Nucleus accumbens (tissue), 56 donors: ENCODE data around the gene DPY19L3.
"Not testable (repeated sequence)": the region's sequence is repeated elsewhere in the genome, so short reads cannot be mapped to it uniquely, and the experiment has no call there.

Experiments used
- DNase-seq, 56 donors: peaks; one replicate each; lab custom pipeline; 2025; lab: John Stamatoyannopoulos, UW

DPY19L3 gene

GRCh38 chr19:32405431-32406160 lies at the start of gene DPY19L3:
TSS of gene DPY19L3 (plus strand) at chr19:32405770. CDS start at chr19:32408254, 2,484 bp downstream.
- peak in 55 of 56 donors; percentile 50 to 97 (median 90) for DNase-seq

DNA sequence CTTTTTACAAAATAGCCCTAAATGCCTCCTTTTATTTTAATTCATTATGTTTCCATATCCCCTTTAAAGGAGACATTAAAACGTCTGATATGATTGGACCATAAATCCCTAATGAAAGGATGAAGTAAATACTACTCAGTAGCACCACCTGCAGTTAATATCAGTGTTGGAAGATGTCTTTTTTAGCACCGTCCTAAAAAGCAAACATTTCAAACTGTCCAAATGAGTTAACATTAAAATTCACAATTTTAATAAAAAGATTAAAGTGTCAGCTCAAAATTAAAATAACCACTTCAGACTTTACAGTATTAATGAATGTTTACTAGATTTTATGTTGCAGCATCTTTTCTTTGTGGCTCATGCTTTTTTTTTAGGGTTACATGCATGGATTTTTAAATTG lies 47.9 kb upstream of the DPY19L3 start:
- DNase-seq: no peak

DNA sequence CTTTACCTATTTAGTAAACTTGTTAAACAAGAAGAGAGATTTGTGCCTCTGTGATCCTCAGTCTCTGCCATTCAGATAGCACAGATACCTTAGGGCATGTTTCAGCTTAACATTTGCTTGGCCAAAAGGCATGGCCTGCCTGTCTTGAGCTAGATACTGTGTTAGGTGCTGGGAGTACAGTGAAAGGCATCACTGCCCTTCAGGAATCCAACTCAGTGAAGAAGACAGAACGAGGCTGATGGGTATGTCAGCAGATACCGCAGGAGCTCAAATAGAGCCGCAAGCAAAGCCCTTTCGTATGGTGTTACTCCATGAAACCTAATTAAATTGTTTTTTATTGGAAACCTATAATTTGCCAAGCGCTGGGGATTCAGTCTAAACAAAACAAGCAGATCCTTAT lies 47.2 kb upstream of the DPY19L3 start:
- DNase-seq: no peak

- DNase-seq: no peak
Measured at GRCh38 chr19:32359581-32359980, 46.0 kb upstream of the DPY19L3 start.

DNA sequence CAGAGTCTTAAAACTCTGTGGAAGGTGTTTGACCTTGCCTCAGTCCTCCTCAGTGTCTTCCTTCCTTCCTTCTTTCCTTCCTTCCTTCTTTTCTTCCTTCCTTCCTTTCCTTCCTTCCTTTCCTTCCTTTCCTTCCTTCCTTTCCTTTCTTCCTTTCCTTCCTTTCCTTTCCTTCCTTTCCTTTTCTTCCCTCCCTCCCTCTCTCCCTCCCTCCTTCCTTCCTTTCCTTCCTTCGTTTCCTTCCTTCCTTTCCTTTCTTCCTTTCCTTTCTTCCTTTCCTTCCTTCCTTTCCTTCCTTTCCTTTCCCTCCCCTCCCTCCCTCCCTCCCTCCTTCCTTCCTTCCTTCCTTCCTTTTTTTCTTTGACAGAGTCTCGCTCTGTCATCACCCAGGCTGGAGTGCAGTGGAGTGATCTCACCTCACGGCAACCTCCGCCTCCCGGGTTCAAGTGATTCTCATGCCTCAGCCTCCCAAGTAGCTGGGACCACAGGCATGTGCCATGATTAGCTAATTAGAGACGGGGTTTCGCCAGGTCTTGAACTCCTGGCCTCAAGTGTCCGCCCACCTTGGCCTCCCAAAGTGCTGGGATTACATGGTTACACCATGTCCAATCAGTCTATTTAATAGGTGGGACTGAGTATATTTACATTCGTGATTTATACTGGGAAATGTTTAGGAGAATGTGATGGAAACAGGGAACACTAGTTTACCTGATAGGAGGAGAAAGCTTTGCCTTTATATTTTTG lies 43.8 kb upstream of the DPY19L3 start:
- DNase-seq: no peak

DNA sequence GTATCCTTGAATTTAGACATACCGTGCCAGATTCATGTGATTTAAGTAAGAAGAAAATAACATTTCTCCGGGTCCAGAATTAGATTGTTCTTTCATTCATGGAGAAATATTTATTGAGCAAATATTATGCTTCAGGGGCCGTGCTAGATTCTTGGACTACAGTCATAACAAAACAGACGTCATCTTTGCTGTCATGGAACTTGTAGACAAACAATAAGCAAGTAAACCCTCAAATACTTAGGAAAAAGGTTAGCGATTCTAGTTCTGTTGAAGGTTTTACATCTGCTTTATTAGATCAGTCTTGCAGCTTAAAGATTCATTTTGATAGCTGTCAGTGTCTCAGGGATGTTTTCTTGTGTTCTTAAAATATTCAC lies 43.3 kb upstream of the DPY19L3 start:
- no peak for DNase-seq

DNA sequence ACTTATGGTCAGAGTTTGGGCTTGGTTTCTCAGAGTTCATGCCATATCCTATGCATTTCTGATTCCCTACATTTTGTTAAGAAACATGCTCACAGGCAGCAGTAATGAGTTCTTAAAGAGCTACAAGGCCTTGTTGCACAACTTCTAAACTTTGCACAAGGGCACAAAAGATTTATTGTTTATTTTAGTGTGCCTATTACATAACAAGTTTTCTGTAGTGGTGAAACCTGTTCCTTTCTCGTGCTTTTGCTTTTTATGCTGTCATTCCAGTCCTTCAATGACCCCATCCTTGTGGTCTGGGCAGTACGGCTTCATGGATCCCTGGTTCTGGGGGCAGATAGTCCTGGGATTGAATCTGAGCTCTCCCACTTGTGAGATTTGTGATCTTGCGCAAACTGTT lies 42.4 kb upstream of the DPY19L3 start:
- peak in 3 of 56 donors; percentile 18 to 31 (median 19) for DNase-seq

- DNase-seq: peak in 7 of 56 donors; percentile 4 to 20 (median 9)
Measured at GRCh38 chr19:32363632-32364031, 41.9 kb upstream of the DPY19L3 start.

DNA sequence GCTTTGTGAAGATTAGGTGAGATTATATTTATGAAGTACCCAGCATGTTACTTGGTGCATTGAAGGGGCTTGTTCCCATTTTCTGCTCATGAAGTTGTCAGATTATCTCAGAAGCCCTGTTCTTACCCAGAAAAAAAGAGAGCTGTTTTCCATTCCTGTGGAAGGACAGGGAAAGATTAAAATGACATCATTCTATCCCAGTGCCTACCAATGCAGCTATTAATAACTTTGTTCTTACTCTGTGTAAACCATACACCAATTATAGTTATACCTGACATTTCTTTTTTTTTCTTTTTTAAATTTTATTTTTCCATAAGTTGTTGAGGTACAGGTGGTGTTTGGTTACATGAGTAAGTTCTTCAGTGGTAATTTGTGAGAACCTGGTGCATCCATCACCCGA lies 41.5 kb upstream of the DPY19L3 start:
- no peak for DNase-seq

GRCh38 chr19:32367063-32367462 lies 38.5 kb upstream of the DPY19L3 start:
- no peak for DNase-seq

GRCh38 chr19:32367948-32368536 lies 37.5 kb upstream of the DPY19L3 start:
- no peak for DNase-seq

- DNase-seq: no peak
Measured at GRCh38 chr19:32368787-32369186, 36.8 kb upstream of the DPY19L3 start.

- no peak for DNase-seq
Measured at GRCh38 chr19:32372726-32373517, 32.6 kb upstream of the DPY19L3 start.

GRCh38 chr19:32373585-32374295 lies 31.8 kb upstream of the DPY19L3 start:
- peak in 9 of 56 donors; percentile 4 to 63 (median 13) for DNase-seq

DNA sequence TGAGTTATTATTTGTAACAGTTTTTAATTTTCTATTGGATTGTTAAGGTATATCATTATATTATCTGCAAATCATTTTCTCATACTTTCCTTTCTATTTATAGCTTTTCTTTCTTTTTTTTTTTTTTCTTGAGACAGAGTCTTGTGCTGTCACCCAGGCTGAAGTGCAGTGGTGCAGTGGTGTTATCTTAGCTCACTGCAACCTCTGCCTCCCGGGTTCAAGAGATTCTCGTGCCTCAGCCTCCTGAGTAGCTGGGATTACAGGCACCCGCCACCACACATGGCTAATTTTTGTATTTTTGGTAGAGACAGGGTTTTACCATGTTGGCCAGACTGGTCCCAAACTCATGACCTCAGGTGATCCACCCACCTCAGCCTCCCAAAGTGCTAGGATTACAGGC lies 31.2 kb upstream of the DPY19L3 start:
- DNase-seq: not testable (repeated sequence)

DNA sequence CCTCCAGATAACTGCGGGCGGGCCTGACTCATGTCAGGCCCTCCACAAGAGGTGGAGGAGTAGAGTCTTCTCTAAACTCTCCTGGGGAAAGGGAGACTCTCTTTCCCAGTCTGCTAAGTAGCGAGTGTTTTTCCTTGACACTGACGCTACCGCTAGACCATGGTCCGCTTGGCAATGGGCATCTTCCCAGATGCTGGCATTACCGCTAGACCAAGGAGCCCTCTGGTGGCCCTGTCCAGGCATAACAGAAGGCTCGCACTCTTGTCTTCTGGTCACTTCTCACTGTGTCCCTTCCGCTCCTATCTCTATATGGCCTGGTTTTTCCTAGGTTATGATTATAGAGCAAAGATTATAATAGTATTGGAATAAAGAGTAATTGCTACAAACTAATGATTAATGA lies 28.5 kb upstream of the DPY19L3 start:
- DNase-seq: peak in 2 of 56 donors; percentile 7 to 40

- DNase-seq: no peak
Measured at GRCh38 chr19:32380269-32380668, 25.3 kb upstream of the DPY19L3 start.

DNA sequence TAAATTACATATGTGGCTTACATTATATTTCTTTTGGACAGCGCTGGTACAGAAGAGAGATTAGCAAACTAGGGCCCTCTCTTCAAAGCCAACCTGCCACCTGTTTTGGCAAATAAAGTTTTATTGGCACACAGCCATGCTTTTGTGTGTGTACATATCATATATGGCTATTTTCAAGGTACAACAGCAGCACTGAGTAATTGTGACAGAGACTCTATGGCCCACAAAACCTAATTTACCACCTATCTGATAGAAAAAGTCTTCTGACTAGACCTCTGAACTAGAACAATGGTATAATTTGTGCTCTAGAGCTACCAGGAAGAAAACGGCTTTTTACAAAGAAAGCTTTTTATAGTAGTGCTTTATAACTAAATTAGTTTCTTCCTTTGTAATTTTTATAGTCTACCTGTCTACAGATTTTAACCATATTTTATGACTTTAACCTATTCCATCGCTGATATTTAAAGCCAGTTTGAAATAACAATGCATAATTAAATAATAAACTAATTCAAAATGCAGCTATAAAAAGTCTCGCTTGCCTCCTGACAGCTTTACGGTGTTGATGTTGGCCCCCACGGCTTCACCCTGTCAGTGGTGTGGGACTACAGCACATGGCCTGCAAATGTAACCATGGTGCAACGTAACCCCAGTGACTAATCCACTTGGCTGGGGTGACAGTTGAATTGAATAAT lies 17.7 kb upstream of the DPY19L3 start:
- DNase-seq: peak in 1 of 56 donors; percentile 13

GRCh38 chr19:32388393-32388855 lies 17.1 kb upstream of the DPY19L3 start:
- DNase-seq: no peak
